ENCODE results near the gene NOVA2. TPM values are rescaled to one million over a fixed set of nuclear protein-coding genes. Genes with fewer than 3 reads are reported as not detected.

Gene NOVA2
- total RNA-seq, 1 donor from 2014 or later = not detected

DNA sequence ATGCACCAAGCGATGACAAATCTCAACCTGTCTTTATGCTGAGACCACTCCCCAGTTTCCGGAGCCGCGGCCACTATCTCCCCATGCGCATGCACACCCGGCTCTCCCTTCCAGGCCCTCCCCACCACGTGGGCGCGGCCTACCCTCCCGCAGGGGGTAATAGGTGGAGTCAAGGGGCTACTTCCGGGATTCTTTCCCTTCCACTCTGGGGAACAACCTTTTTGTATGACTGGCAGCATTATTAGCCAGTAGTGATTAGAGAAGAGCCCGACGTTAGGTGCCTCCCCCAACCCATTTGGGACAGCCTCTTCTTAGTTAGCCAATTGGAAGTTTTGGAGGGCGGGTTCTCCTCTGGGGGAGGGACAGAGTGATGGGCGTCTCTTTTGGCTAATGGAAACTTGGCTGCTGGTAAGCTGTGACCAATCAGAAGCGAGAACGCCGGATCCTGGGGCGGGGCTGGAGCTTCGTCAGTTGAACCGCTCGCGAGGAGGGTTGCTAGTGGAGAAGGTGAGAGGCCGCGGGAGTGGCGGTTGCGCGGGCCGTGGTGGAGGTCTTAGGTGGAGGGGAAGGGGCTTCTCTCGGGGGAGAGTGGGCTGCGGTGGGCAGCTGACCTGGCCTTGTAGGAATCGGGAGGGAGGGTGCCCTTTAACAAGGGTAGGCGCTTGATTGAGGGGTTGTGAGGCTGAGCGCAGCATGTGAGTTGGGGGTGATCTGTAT, 21.5 kb upstream of the NOVA2 start, which contains the start of gene CCDC61:
CCDC61 (plus strand) TSS at position 470 of the 717 bp plus-strand sequence. CDS start 7,552 bp downstream, outside the sequence.
- H3K36me3 Mint-ChIP-seq (ENCODE audit: low read depth) = peaks cover 7% of the 10 kb centered on the region
- H3K27ac Mint-ChIP-seq = no peak within 1 kb of the TSS
- no peak within 1 kb of the TSS for H3K4me3 Mint-ChIP-seq
- intact Hi-C loops (cut with micrococcal nuclease) = loop anchor here (1.0 to 2.0 kb wide), 8 partner anchors 21 to 1354 kb away; partner anchors contain the start of genes DACT3, DHX34, IRF2BP1 and MYPOP
- TF ChIP-seq CTCF (IDR thresholded peaks at IDR 0.05) = no peak
- CTCF ChIA-PET = interaction anchor here (1.0 kb wide), 1 partner anchor 22 kb away, joined by 6 read pairs; no protein-coding TSS in a partner anchor
- H3K27me3 Mint-ChIP-seq = peaks cover 21% of the 10 kb centered on the region
- peaks cover 23% of the 10 kb centered on the region for H3K4me1 Mint-ChIP-seq
- POLR2A ChIA-PET = interaction anchor here (0.5 to 2.3 kb wide), 8 partner anchors 14 to 903 kb away, joined by 3 to 8 read pairs (median 4); partner anchors contain the start of genes IRF2BP1, MYPOP and SIX5
- DNase-seq (peak; percentile 85), ATAC-seq (ENCODE audit: low read depth) (peak; percentile 94)
- H3K9me3 Mint-ChIP-seq = no peaks in the 10 kb centered on the region

DNA sequence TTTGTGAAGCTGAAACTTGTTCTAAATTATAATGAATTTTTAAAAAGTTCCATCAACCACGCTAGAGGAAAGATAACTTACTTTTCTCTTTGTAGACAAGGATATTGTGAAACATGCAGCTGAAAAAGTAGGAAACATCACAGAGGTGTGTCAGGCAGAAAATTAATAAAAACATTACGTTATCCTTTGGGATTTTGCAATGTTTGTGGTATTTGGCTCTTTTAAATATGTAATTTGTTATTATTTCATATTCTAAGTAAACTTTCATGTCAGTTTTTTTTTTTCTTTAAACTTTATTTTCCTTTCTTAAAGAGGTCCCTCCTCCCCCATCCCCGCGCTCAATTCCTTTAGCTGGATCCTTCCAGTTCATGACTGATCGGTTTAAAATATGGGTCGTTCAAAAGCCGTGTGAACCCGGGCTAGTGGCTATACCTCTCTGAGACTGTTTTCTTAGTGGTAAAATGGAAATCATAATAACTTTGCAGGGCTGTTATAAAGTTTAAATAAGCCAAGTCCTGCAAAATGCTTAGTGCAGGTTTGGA, 20.9 kb upstream of the NOVA2 start:
- no peak for TF ChIP-seq CTCF (IDR thresholded peaks at IDR 0.05)
- Mint-ChIP-seq H3K36me3 (ENCODE audit: low read depth) (peaks cover 7% of the 10 kb centered on the region), H3K9me3 (no peaks in the 10 kb centered on the region), H3K27me3 (peaks cover 21% of the 10 kb centered on the region), H3K4me3 (no peak overlapping the region), H3K27ac (no peak overlapping the region), H3K4me1 (peaks cover 18% of the 10 kb centered on the region)
- intact Hi-C loops (cut with micrococcal nuclease) = loop anchor here (2.0 kb wide), 3 partner anchors 68 to 1354 kb away; partner anchors contain the start of genes DACT3 and DHX34
- DNase-seq (no peak), ATAC-seq (ENCODE audit: low read depth) (peak; percentile 0)
- CTCF ChIA-PET = interaction anchor here (0.9 to 1.0 kb wide), 2 partner anchors 22 to 23 kb away, joined by 5 to 6 read pairs; no protein-coding TSS in a partner anchor
- POLR2A ChIA-PET = interaction anchor here (1.0 to 1.4 kb wide), 5 partner anchors 15 to 903 kb away, joined by 4 to 7 read pairs (median 4); partner anchors contain the start of genes IRF2BP1 and SIX5

GRCh38 chr19:45990113-45990728, 16.6 kb upstream of the NOVA2 start:
- ATAC-seq (ENCODE audit: low read depth) (no peak), DNase-seq (no peak)
- H3K4me1 Mint-ChIP-seq = no peaks in the 10 kb centered on the region
- H3K9me3 Mint-ChIP-seq = no peaks in the 10 kb centered on the region
- TF ChIP-seq CTCF (IDR thresholded peaks at IDR 0.05) = no peak
- intact Hi-C loops (cut with micrococcal nuclease) = no loop called here
- POLR2A ChIA-PET = no interaction called here
- no peak overlapping the region for H3K27ac Mint-ChIP-seq
- H3K27me3 Mint-ChIP-seq = peaks cover 24% of the 10 kb centered on the region
- no peak overlapping the region for H3K4me3 Mint-ChIP-seq
- CTCF ChIA-PET = no interaction called here
- H3K36me3 Mint-ChIP-seq (ENCODE audit: low read depth) = no peaks in the 10 kb centered on the region

DNA sequence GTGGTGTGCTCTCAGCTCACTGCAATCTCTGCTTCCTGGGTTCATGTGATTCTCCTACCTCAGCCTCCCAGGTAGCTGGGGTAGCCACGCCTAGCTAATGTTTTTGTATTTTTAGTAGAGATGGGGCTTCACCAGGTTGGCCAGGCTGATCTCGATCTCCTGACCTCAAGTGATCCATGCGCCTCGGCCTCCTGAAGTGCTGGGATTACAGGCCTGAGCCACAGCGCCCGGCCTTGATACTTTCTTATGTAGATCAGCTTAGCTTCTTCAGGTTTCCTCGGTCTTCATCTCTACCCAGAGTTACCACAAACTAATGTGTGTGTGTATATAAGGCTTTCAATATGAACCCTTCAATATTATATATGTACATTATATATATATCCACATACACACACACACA, 11.7 kb upstream of the NOVA2 start:
- ATAC-seq (ENCODE audit: low read depth) (no peak), DNase-seq (no peak)
- Mint-ChIP-seq H3K36me3 (ENCODE audit: low read depth) (no peaks in the 10 kb centered on the region), H3K4me3 (no peak overlapping the region), H3K27me3 (peaks cover 36% of the 10 kb centered on the region), H3K9me3 (no peaks in the 10 kb centered on the region), H3K27ac (no peak overlapping the region), H3K4me1 (no peaks in the 10 kb centered on the region)
- intact Hi-C loops (cut with micrococcal nuclease) = no loop called here
- TF ChIP-seq CTCF (IDR thresholded peaks at IDR 0.05) = no peak
- POLR2A ChIA-PET = no interaction called here
- CTCF ChIA-PET = no interaction called here

DNA sequence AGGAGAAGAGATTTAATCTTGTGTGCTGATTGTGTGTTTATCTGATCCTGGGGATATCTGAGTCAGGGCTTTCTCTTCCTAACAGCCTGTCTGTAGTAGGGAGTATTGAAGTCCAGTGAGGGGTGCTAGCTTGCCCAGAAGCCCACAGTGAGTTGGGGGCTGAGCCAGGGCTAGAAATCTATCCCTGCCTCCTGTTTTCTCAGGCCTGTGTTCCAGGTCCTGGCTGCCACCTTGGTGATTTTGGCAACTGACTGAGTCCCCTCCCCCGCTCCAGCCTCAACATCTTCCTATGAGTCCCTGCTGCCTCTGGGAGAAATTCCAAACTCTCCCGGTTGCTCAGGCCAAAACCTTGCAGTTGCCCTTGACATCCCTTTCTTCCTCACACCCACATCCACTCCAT, 7.7 kb upstream of the NOVA2 start:
- H3K4me1 Mint-ChIP-seq = no peaks in the 10 kb centered on the region
- ChIA-PET POLR2A (no interaction called here), CTCF (no interaction called here)
- H3K27me3 Mint-ChIP-seq = peaks cover 42% of the 10 kb centered on the region
- DNase-seq = no peak
- H3K4me3 Mint-ChIP-seq = no peak overlapping the region
- no peaks in the 10 kb centered on the region for H3K9me3 Mint-ChIP-seq
- H3K36me3 Mint-ChIP-seq (ENCODE audit: low read depth) = no peaks in the 10 kb centered on the region
- H3K27ac Mint-ChIP-seq = no peak overlapping the region
- no peak for ATAC-seq (ENCODE audit: low read depth)
- intact Hi-C loops (cut with micrococcal nuclease) = no loop called here
- TF ChIP-seq CTCF (IDR thresholded peaks at IDR 0.05) = no peak
